Breast epithelium (tissue), 3 donors: Measurements from ENCODE around the gene PTGES2.

Experiments
- CTCF ChIP-seq, 3 donors: fragments of 450-650 bp; IDR thresholded peaks; one replicate each; pipeline ENCODE4 v1.5.1; 2016 to 2017; ENCODE audit warnings: antibody characterized with exemption in 3 of 3, mild to moderate bottlenecking in 3 of 3, moderate library complexity in 3 of 3
- POLR2A ChIP-seq: fragments of 450-650 bp; IDR thresholded peaks from one replicate; pipeline ENCODE4 v1.6.1; 2016; ENCODE audit warnings: antibody characterized with exemption, mild to moderate bottlenecking, moderate library complexity
- POLR2AphosphoS5 ChIP-seq, 3 donors: sonication (generic); formaldehyde crosslinking; IDR thresholded peaks; one replicate each; pipeline ENCODE4 v1.6.1; 2017; ENCODE audit warnings: antibody characterized with exemption in 3 of 3

- TF ChIP-seq POLR2AphosphoS5 (IDR thresholded peaks at IDR 0.05) (no peak), CTCF (IDR thresholded peaks at IDR 0.05) (no peak), POLR2A (no peak)
Observed at GRCh38 chr9:128091571-128091970, 36.0 kb downstream of the PTGES2 start.
